HG03066 (cell line): ENCODE data around the gene TBX1.

Experiments
- ATAC-seq: cut with Tn5 transposase; IDR thresholded peaks from one replicate; pipeline ENCODE4 v1.9.1; 2021; ENCODE audit warnings: low read depth; ENCODE audit not compliant: unreplicated experiment

TBX1 gene

GRCh38 chr22:19737846-19738663 is 22.5 kb upstream of the TBX1 start:
- ATAC-seq: no peak

DNA sequence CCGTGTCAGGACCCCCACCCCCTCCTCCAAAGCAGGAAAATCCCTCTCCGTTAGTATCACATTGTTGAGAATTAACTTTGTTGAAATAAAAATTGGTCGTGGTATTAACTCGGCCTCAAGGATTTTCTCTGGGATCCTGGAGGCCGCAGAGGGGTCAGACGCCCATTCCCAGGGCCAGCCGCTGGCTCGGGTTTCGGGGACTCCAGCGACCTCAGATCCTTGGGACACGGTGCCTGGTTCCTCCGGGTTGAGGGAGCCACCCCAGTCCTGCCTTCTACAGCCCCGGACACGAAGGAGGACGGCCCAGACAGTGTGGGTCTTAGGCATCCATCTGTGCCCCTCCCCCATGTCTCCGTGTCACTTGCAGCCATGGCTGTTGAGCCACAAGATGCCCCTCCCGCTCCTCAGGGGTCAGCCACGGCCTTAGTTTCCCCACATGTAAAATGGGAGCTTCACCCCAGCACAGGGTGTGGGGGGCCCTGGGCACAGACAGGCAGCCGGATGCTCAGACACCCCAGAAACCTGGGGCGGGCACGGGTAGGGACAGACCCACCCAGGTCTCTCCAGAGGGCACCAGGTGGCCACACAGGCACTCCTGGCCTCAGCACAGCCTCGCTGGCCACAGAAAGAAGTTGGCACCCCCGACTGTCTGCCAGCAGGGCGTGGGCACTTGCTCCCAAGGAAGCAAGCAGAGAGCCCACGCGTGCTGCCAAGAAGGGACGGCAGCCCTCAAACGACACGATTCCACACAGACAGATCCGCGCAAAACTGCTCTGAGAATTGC is 21.7 kb upstream of the TBX1 start:
- ATAC-seq: no peak

DNA sequence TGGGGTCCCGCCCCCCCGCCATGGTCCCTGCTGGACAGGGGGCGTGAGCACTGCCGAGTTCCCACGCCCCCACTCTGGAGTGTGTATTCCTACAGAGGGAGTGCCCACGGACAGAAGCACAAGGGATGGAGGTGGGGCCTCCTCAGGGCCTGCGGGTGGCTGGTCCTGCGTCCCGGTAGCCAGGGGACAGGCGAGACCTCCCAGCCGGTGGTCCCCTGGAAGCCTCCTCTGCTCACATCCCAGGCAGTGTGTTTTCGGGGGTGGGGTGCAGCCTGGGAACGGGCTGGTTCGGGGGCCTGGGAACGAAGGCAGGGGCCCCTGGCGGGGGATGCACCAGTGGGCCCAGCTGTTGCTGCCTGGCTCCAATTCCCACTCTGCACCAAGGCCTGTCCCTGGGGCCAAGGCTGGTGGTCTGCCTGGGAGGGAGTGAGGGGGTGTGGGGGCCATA is 21.1 kb upstream of the TBX1 start:
- ATAC-seq: no peak

GRCh38 chr22:19739911-19740449 is 20.6 kb upstream of the TBX1 start:
- ATAC-seq: no peak

DNA sequence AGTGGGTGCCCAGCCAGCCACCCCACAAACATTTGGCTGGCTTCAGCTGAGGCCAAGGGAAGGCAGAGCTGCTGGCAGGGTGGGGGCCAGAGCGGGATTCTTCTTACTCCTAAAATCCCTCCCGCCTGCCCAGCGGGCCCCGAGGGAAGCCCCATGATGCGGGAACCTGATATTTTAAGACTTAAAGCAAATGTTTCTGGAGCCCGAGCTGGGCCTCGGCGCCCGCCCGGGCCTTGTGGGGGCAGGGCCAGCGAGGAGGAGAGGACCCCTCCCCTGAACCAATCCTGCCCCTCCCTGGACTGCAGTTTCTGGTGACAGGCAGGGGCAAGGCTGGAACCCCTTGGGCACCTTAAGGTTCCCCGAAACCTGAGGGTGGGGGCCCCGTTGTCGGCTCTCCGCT is 20.0 kb upstream of the TBX1 start:
- ATAC-seq: no peak

DNA sequence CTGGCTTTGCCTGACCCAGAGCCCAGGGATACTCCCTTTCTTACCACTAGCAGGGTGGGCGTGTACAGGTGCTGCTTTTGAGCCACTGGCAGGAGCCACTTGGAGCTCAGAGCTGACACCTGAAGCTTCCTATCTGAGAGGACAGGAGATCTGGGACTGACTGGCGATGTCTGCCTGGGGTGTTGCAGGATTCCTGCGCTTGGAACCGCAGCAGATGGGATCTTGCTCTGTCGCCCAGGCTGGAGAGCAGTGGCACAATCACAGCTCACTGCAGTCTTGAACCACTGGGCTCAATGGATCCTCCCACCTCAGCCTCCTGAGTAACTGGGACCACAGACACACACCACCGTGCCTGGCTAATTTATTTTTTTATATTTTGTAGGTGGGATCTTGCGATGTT is 19.5 kb upstream of the TBX1 start:
- no peak for ATAC-seq

DNA sequence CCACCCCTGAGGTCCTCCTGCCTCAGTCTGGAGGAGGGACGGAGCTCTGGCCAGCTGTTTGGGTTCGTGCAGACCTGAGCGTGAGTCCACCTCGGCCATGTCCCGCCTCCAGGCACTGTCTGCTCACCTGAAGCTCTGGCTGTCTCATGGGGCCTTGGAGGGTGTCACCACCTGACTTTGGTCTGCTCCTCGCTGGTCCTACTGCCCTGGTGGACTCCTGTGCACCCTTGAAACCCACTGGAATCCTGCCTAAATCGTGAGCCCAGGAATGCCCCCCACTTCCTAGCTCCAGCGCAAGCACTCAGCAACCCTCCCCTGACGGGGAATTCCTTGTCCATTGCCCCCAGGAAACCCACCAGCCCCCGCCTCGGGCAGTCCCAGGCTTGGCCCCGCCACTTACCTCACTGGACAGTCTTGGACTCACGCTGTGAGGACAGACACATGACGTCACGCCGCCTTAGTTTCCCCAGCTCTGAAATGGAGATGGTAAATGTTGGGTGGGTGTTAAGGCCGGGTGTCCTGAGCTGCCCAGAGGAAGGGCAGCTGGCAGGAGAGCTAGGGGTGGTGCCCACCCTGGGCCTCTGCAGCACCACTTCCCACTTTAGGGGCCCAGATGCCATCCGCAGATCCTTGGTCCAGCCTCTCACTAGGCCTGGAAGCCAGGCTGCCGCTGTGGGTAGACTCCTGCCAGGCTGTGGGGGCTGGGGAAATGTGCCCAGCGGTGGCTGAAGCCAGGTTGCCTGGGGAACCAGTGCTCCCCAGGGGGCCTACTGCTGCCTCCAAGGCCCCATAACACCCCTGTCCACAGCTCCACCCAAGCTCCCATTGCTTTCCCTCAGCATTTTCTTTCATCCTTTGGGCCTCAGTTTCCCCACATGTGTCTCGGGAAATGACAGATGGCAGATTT is 18.2 kb upstream of the TBX1 start:
- ATAC-seq: no peak

GRCh38 chr22:19743081-19743480 is 17.5 kb upstream of the TBX1 start:
- no peak for ATAC-seq

DNA sequence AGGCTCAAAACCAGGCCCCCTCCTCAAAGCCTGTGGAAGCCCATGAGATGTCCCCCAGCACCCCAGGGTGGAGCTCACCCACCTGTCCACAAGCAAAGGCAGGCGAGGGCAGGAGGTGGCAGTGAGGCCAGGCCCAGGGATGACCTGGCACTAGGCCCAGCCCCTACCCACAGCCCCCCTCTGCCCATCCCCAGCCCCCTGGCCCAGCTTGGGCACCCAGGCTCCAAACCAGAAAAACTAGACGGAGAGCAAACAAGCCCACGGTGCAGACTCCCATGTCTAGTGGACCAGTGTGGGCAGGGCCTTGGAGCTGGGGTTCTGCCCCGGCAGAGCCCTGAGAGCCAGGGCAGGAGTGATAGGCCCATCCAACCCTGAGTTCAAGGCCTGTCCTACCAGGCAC is 16.9 kb upstream of the TBX1 start:
- ATAC-seq: no peak

GRCh38 chr22:19744350-19745006 is 16.1 kb upstream of the TBX1 start:
- ATAC-seq: no peak

DNA sequence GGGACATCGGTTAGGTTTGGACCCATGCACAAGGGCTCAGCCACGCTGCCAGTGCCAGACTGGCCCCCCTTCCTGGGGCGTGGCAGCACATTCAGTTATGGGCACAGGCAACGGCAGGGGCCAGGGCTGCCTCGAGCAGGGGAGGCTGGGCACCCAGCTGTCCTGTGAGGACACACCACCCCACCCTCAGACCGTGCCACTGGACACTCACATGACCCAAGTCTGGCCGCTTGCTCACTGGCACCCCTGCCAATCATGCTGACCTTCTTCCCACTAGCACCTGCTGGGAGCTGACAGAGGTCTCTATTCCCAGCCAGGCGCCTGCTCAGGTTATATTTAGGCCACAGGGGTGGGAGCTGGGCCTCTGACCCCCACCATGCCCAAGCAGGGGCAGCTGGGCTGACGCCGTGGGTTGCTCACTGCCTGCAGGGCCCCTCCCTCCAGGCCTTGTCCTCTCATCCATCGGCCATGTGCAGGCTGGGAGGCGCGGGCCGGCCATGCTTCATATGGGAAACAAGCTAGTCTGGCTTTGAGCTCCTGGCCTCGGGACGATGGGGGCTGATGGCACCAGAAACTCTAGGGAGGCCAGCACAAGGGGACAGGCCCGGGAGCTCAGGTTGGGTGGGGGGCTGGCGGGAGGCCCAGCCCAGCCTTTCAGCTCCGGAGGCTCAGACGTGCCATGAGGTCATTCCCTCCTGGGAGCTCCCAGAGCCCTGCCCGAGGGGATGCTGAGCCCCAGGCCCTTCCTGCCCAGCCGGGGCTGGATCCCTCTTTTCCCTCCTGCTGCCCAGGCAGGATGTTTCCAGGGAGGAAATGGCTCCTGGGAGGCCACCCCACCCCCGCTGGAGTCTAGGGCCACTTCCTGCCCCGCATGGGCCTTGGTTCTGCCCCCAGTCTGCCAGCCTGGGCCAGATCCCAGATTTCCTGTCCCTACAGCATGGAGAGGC is 15.2 kb upstream of the TBX1 start:
- no peak for ATAC-seq

DNA sequence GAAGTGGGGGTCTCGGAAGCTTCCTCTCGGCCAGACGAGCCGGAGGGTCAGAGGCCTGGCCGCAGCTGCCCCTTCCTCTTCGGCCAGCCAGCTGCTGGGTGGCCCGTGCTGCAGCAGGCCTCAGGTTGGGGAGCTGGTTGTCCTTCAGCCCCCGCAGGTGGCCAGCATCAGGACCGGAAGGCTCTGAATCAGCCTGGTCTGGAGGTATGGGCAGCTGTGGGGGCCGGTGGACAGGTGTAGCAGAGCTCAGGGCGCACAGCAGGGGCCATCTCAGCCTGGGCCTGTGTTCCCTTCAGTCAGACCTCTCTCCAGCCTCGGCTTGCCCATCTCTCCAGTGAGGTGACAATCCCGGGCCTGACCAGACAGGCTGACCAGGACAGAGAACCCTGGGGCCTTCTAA is 13.9 kb upstream of the TBX1 start:
- ATAC-seq: no peak

GRCh38 chr22:19747551-19747950 is 13.0 kb upstream of the TBX1 start:
- ATAC-seq: no peak

GRCh38 chr22:19748139-19748538 is 12.4 kb upstream of the TBX1 start:
- ATAC-seq: no peak

GRCh38 chr22:19748991-19749664 is 11.4 kb upstream of the TBX1 start:
- no peak for ATAC-seq

GRCh38 chr22:19749876-19750275 is 10.7 kb upstream of the TBX1 start:
- no peak for ATAC-seq

GRCh38 chr22:19750507-19751490 is 9.8 kb upstream of the TBX1 start:
- no peak for ATAC-seq
